HepG2 (cell line): Measurements from ENCODE around the gene SLIT1. TPM values are rescaled to one million over a fixed set of nuclear protein-coding genes. Genes with fewer than 3 reads are reported as not detected.

Experiments used
- ATAC-seq: fragments of 200-7000 bp; cut with Tn5 transposase; 3 replicates; pipeline ENCODE4 v1.9.1; 2020; ENCODE audit warnings: mild to moderate bottlenecking, moderate library complexity
- BruUV-seq: library from RNA; stranded (reverse); fragments of 400-500 nt; replicated peaks from 2 replicates; lab custom pipeline; 2021; lab: Mats Ljungman, UMichigan
- CTCF ChIA-PET: fragments of 300-600 bp; formaldehyde crosslinking; extraction: SDS; loops from one replicate; lab custom pipeline; 2021; ENCODE audit warnings: low total read pairs, inconsistent platforms, low intra/inter-chr PET ratio; lab: Yijun Ruan, JAX
- POLR2A ChIA-PET: fragments of 350-600 bp; sonication (Branson Sonifier 250); formaldehyde crosslinking; loops from one replicate; lab custom pipeline; 2020; ENCODE audit warnings: antibody characterized with exemption, inconsistent platforms; lab: Yijun Ruan, JAX
- DNase-seq: peaks from one replicate; pipeline ENCODE4 v3.0.0-alpha.2; 2015; ENCODE audit warnings: low spot score
- FAIRE-seq: peaks from 3 replicates; lab custom pipeline; 2011; peaks lifted over from hg19 to GRCh38; lab: Jason Lieb, UNC
- H2AFZ ChIP-seq: one replicate; pipeline ENCODE4 v1.6.1; 2011; ENCODE audit warnings: low read length, inconsistent platforms
- H3K27ac ChIP-seq: fragments of 300-600 bp; 3 replicates; pipeline ENCODE4 v1.8.0; 2011; ENCODE audit warnings: mixed run types, mild to moderate bottlenecking, mixed read lengths, low read length, inconsistent platforms; ENCODE audit not compliant: insufficient read depth; ENCODE audit errors: extremely low read length
- H3K27me3 ChIP-seq, 2 experiments: fragments of 200-600 bp in 1 of 2; 2 replicates in 1 of 2; 3 replicates in 1 of 2; pipeline versions ENCODE4 v1.6.0 to v1.8.0; 2011; ENCODE audit warnings: low read length in 2 of 2, mild to moderate bottlenecking in 2 of 2, moderate library complexity in 2 of 2, inconsistent platforms in 1 of 2; ENCODE audit not compliant: insufficient read depth in 2 of 2, control insufficient read depth in 1 of 2
- H3K36me3 ChIP-seq, 2 experiments: fragments of 200-600 bp in 1 of 2; replicated peaks in 1 of 2; 2 replicates in 1 of 2; 3 replicates in 1 of 2; pipeline versions ENCODE4 v1.5.1 to v1.8.0; 2011; ENCODE audit warnings: low read length in 2 of 2, inconsistent platforms in 1 of 2; ENCODE audit not compliant: insufficient read depth in 2 of 2, control insufficient read depth in 1 of 2
- H3K4me1 ChIP-seq: 2 replicates; pipeline ENCODE4 v1.5.1; 2012; ENCODE audit warnings: low read length, inconsistent platforms; ENCODE audit not compliant: insufficient read depth
- H3K4me2 ChIP-seq: 2 replicates; pipeline ENCODE4 v1.6.0; 2011; ENCODE audit warnings: low read depth, low read length, inconsistent platforms
- H3K4me3 ChIP-seq, 3 experiments: fragments of 200-600 bp in 1 of 3; sonication (generic), shearing (Covaris generic) in 1 of 3; replicated peaks in 1 of 3; 2 replicates each; pipeline ENCODE4 v1.5.1; 2011 to 2016; ENCODE audit warnings: low read length in 3 of 3, inconsistent platforms in 2 of 3, low read depth in 2 of 3, mild to moderate bottlenecking in 2 of 3, control low read depth in 1 of 3, mixed read lengths in 1 of 3; ENCODE audit not compliant: insufficient read depth in 1 of 3
- H3K79me2 ChIP-seq: one replicate; pipeline ENCODE4 v1.6.1; 2011; ENCODE audit warnings: low read length, inconsistent platforms; ENCODE audit not compliant: insufficient read depth
- H3K9ac ChIP-seq: 2 replicates; pipeline ENCODE4 v1.6.0; 2011; ENCODE audit warnings: mild to moderate bottlenecking, low read depth, low read length, inconsistent platforms; ENCODE audit not compliant: insufficient read depth
- H3K9me3 ChIP-seq: 2 replicates; pipeline ENCODE4 v1.5.1; 2012; ENCODE audit warnings: mild to moderate bottlenecking, low read length
- H4K20me1 ChIP-seq: 2 replicates; pipeline ENCODE4 v1.6.0; 2011; ENCODE audit warnings: inconsistent platforms, mild to moderate bottlenecking, low read length, moderate library complexity; ENCODE audit not compliant: insufficient read depth
- CREB1 ChIP-seq, 2 experiments: fragments of 450-650 bp in 1 of 2; IDR thresholded peaks; 2 replicates each; pipeline ENCODE4 v1.6.1; 2016 to 2017; ENCODE audit warnings: control low read depth in 1 of 2, mild to moderate bottlenecking in 1 of 2, missing compliant biosample characterization in 1 of 2, missing genetic modification characterization in 1 of 2
- CTCF ChIP-seq: sonication (generic); formaldehyde crosslinking; IDR thresholded peaks from 2 replicates; pipeline ENCODE4 v1.5.0; 2020; ENCODE audit warnings: mild to moderate bottlenecking, missing genetic modification reagents, moderate library complexity
- HNRNPLL ChIP-seq: fragments of 200-400 bp; formaldehyde crosslinking; IDR thresholded peaks from 2 replicates; pipeline ENCODE4 v1.6.1; 2017; ENCODE audit warnings: mild to moderate bottlenecking, low read depth, low read length; ENCODE audit not compliant: poor library complexity, severe bottlenecking
- SIN3A ChIP-seq: IDR thresholded peaks from 2 replicates; pipeline ENCODE4 v1.6.1; 2011; ENCODE audit warnings: low read depth, mild to moderate bottlenecking, control low read depth, low read length, borderline replicate concordance
- TAF15 ChIP-seq: fragments of 200-400 bp; formaldehyde crosslinking; IDR thresholded peaks from one replicate; pipeline ENCODE4 v1.6.1; 2018; ENCODE audit warnings: mild to moderate bottlenecking, low read depth, low read length; ENCODE audit not compliant: poor library complexity, severe bottlenecking
- ZBTB34 ChIP-seq: sonication (generic); formaldehyde crosslinking; IDR thresholded peaks from 2 replicates; pipeline ENCODE4 v1.8.0; 2022; ENCODE audit warnings: mild to moderate bottlenecking, missing genetic modification reagents
- ZFP91 ChIP-seq: sonication (generic); formaldehyde crosslinking; IDR thresholded peaks from 2 replicates; pipeline ENCODE4 v1.9.0; 2022; ENCODE audit warnings: missing genetic modification reagents, mild to moderate bottlenecking, borderline replicate concordance
- ZNF24 ChIP-seq: fragments of 450-650 bp; IDR thresholded peaks from 2 replicates; pipeline ENCODE4 v1.6.1; 2017; ENCODE audit warnings: antibody characterized with exemption, mild to moderate bottlenecking
- ZNF382 ChIP-seq: sonication (generic); formaldehyde crosslinking; IDR thresholded peaks from 2 replicates; pipeline ENCODE4 v1.5.0; 2020; ENCODE audit warnings: missing genetic modification reagents, mild to moderate bottlenecking, borderline replicate concordance
- ZNF589 ChIP-seq: sonication (generic); formaldehyde crosslinking; conservative IDR thresholded peaks from 2 replicates; pipeline ENCODE4 v1.8.0; 2022; ENCODE audit warnings: mild to moderate bottlenecking, moderate library complexity, missing genetic modification reagents
- ZNF609 ChIP-seq: sonication (generic); formaldehyde crosslinking; IDR thresholded peaks from 2 replicates; pipeline ENCODE4 v1.4.0; 2020; ENCODE audit warnings: mild to moderate bottlenecking, missing genetic modification reagents, borderline replicate concordance
- WGBS: methylation state at CpG from one replicate; pipeline ENCODE4 v1.1.6; 2017; ENCODE audit warnings: low lambda C conversion rate; 5-methylcytosine and 5-hydroxymethylcytosine counted together
- in situ Hi-C: cut with HindIII; loops from 2 replicates; pipeline ENCODE4 v1.10.0; 2017; ENCODE audit warnings: low pct_unique_long_range_greater_than_20kb; ENCODE audit not compliant: extremely low pct_ligation_motif_present
- intact Hi-C: fragments of 100-400 bp; cut with micrococcal nuclease; formaldehyde crosslinking; loops from one replicate; pipeline ENCODE4 v1.10.0; 2022; ENCODE audit not compliant: unreplicated experiment
- polyA plus RNA-seq, 8 experiments: library from polyadenylated mRNA; depleted of rRNA in 3 of 8; stranded (reverse) in 7 of 8; unstranded in 1 of 8; fragments of >200 nt; fragmentation: Illumina TruSeq in 4 of 8; extraction: Trizol in 4 of 8; gene quantifications; 2 replicates each; pipeline versions ENCODE4 v1.2.1 to v1.2.3, GENCODE V29; 2011 to 2016; ENCODE audit warnings: low read depth in 4 of 8, missing spikeins in 1 of 8, mixed read lengths in 1 of 8; ENCODE audit not compliant: insufficient read depth in 1 of 8
- total RNA-seq, 5 experiments: library from RNA; depleted of rRNA; stranded (reverse); fragments of >200 nt; fragmentation: Illumina TruSeq; extraction: Trizol; gene quantifications; 2 replicates each; pipeline ENCODE4 v1.2.3, GENCODE V29; 2016; ENCODE audit warnings: low read depth in 1 of 5

SLIT1 gene
- total and polyA plus RNA-seq, 2 of the 13 experiments (the other 11 are each of a cell fraction or from before 2014, with no cell fraction given), result 0.09 to 0.33 TPM

- CTCF ChIA-PET, result no interaction called here
- H3K36me3 ChIP-seq, result no peaks in the 10 kb centered on the region
- TF ChIP-seq ZNF589 (CRISPR knock-in tag) (no peak), SIN3A (no peak), ZFP91 (no peak), HNRNPLL (no peak), ZBTB34 (CRISPR knock-in tag) (no peak), ZNF609 (CRISPR knock-in tag) (no peak), TAF15 (no peak), ZNF24 (peak; percentile 73), CREB1 (IDR thresholded peaks at IDR 0.05) (no peak), CREB1 (CRISPR knock-in tag; IDR thresholded peaks at IDR 0.05) (no peak), ZNF382 (no peak), CTCF (peak; percentile 23; the same call in 1 of the 2 replicates)
These were observed 167.2 kb downstream of the SLIT1 start for GRCh38 chr10:97018251-97019212.

More at GRCh38 chr10:97018251-97019212, 167.2 kb downstream of the SLIT1 start:
- H2AFZ ChIP-seq, result no peak overlapping the region
- FAIRE-seq (no peak), DNase-seq (no peak), ATAC-seq (no peak; the same call in 2 of the 3 replicates)
- peaks cover 36% of the 10 kb centered on the region for H3K4me1 ChIP-seq
- no peak overlapping the region for H3K27ac ChIP-seq
- intact Hi-C loops (no loop called here), in situ Hi-C loops (no loop called here)
- no peak overlapping the region for H3K9ac ChIP-seq
- whole genome bisulfite sequencing, result 40% methylated on average over 12 of the region's 18 CpGs
- no peaks in the 10 kb centered on the region for H4K20me1 ChIP-seq
- H3K9me3 ChIP-seq, result no peaks in the 10 kb centered on the region
- peaks cover 4 to 17% of the 10 kb centered on the region in 2 experiments; a peak in 3 of 5 replicates for H3K27me3 ChIP-seq
- BruUV-seq, result no TSS peak
- no peak overlapping the region for H3K4me2 ChIP-seq
- no peaks in the 10 kb centered on the region for H3K79me2 ChIP-seq
- POLR2A ChIA-PET, result no interaction called here
- no peak overlapping the region for H3K4me3 ChIP-seq
